ENCODE measurements around the gene GREB1.

Gene GREB1

GRCh38 chr2:11524470-11524869, 9.4 kb upstream of the GREB1 start:
- H3K9me3 Mint-ChIP-seq = peaks cover 6% of the 10 kb centered on the region
- peaks cover 19% of the 10 kb centered on the region for H3K27me3 Mint-ChIP-seq
- H3K4me3 Mint-ChIP-seq = no peak overlapping the region
- no peak overlapping the region for H3K27ac Mint-ChIP-seq
- peaks cover 2% of the 10 kb centered on the region for H3K36me3 Mint-ChIP-seq
- no peaks in the 10 kb centered on the region for H3K4me1 Mint-ChIP-seq

GRCh38 chr2:11525762-11526161, 8.1 kb upstream of the GREB1 start:
- Mint-ChIP-seq H3K27me3 (peaks cover 19% of the 10 kb centered on the region), H3K4me1 (no peaks in the 10 kb centered on the region), H3K4me3 (no peak overlapping the region)

GRCh38 chr2:11527001-11527400, 6.8 kb upstream of the GREB1 start:
- peaks cover 2% of the 10 kb centered on the region for H3K36me3 Mint-ChIP-seq
- H3K4me1 Mint-ChIP-seq = no peaks in the 10 kb centered on the region
- H3K27ac Mint-ChIP-seq = no peak overlapping the region
- H3K4me3 Mint-ChIP-seq = no peak overlapping the region
- peaks cover 21% of the 10 kb centered on the region for H3K27me3 Mint-ChIP-seq
- H3K9me3 Mint-ChIP-seq = peaks cover 6% of the 10 kb centered on the region

More at GRCh38 chr2:11525762-11526161, 8.1 kb upstream of the GREB1 start:
- Mint-ChIP-seq H3K36me3 (peaks cover 2% of the 10 kb centered on the region), H3K27ac (no peak overlapping the region), H3K9me3 (peaks cover 6% of the 10 kb centered on the region)

GRCh38 chr2:11528228-11528627, 5.6 kb upstream of the GREB1 start:
- peaks cover 6% of the 10 kb centered on the region for H3K9me3 Mint-ChIP-seq
- no peak overlapping the region for H3K4me3 Mint-ChIP-seq
- H3K4me1 Mint-ChIP-seq = no peaks in the 10 kb centered on the region
- H3K27me3 Mint-ChIP-seq = peaks cover 26% of the 10 kb centered on the region
- H3K27ac Mint-ChIP-seq = no peak overlapping the region
- peaks cover 2% of the 10 kb centered on the region for H3K36me3 Mint-ChIP-seq

GRCh38 chr2:11530864-11531465, 2.9 kb upstream of the GREB1 start:
- H3K27me3 Mint-ChIP-seq = peaks cover 24% of the 10 kb centered on the region
- peaks cover 6% of the 10 kb centered on the region for H3K9me3 Mint-ChIP-seq
- no peak overlapping the region for H3K27ac Mint-ChIP-seq
- H3K4me1 Mint-ChIP-seq = no peaks in the 10 kb centered on the region
- no peak overlapping the region for H3K4me3 Mint-ChIP-seq
- H3K36me3 Mint-ChIP-seq = peaks cover 2% of the 10 kb centered on the region

GRCh38 chr2:11532416-11533055, 1.3 kb upstream of the GREB1 start:
- Mint-ChIP-seq H3K4me1 (no peaks in the 10 kb centered on the region), H3K4me3 (no peak overlapping the region), H3K27me3 (peaks cover 18% of the 10 kb centered on the region), H3K36me3 (no peaks in the 10 kb centered on the region), H3K9me3 (no peaks in the 10 kb centered on the region), H3K27ac (no peak overlapping the region)

GRCh38 chr2:11534071-11534745, 363 bp downstream of the GREB1 start:
- Mint-ChIP-seq H3K9me3 (no peaks in the 10 kb centered on the region), H3K27ac (no peak overlapping the region), H3K4me3 (no peak overlapping the region), H3K4me1 (no peaks in the 10 kb centered on the region), H3K27me3 (peaks cover 10% of the 10 kb centered on the region), H3K36me3 (no peaks in the 10 kb centered on the region)

GRCh38 chr2:11534746-11535484, 1.1 kb downstream of the GREB1 start:
- H3K27ac Mint-ChIP-seq = no peak overlapping the region
- no peaks in the 10 kb centered on the region for H3K9me3 Mint-ChIP-seq
- no peak overlapping the region for H3K4me3 Mint-ChIP-seq
- H3K27me3 Mint-ChIP-seq = peaks cover 10% of the 10 kb centered on the region
- H3K36me3 Mint-ChIP-seq = no peaks in the 10 kb centered on the region
- H3K4me1 Mint-ChIP-seq = no peaks in the 10 kb centered on the region

GRCh38 chr2:11535899-11536344, 2.1 kb downstream of the GREB1 start:
- Mint-ChIP-seq H3K9me3 (no peaks in the 10 kb centered on the region), H3K36me3 (no peaks in the 10 kb centered on the region), H3K27me3 (peaks cover 16% of the 10 kb centered on the region), H3K4me1 (no peaks in the 10 kb centered on the region), H3K27ac (no peak overlapping the region), H3K4me3 (no peak overlapping the region)

- H3K4me3 Mint-ChIP-seq = no peak overlapping the region
- no peaks in the 10 kb centered on the region for H3K9me3 Mint-ChIP-seq
- H3K27me3 Mint-ChIP-seq = peaks cover 15% of the 10 kb centered on the region
- no peaks in the 10 kb centered on the region for H3K36me3 Mint-ChIP-seq
- no peaks in the 10 kb centered on the region for H3K4me1 Mint-ChIP-seq
- no peak overlapping the region for H3K27ac Mint-ChIP-seq
These were observed 4.1 kb downstream of the GREB1 start for GRCh38 chr2:11537951-11538350.

GRCh38 chr2:11539317-11540147, 5.7 kb downstream of the GREB1 start:
- Mint-ChIP-seq H3K27me3 (peaks cover 14% of the 10 kb centered on the region), H3K36me3 (no peaks in the 10 kb centered on the region), H3K27ac (no peak overlapping the region), H3K9me3 (no peaks in the 10 kb centered on the region), H3K4me1 (no peaks in the 10 kb centered on the region), H3K4me3 (no peak overlapping the region)

GRCh38 chr2:11540148-11540995, 6.5 kb downstream of the GREB1 start:
- peaks cover 14% of the 10 kb centered on the region for H3K27me3 Mint-ChIP-seq
- no peaks in the 10 kb centered on the region for H3K36me3 Mint-ChIP-seq
- H3K27ac Mint-ChIP-seq = no peak overlapping the region
- no peaks in the 10 kb centered on the region for H3K9me3 Mint-ChIP-seq
- H3K4me1 Mint-ChIP-seq = no peaks in the 10 kb centered on the region
- H3K4me3 Mint-ChIP-seq = no peak overlapping the region

GRCh38 chr2:11540996-11541692, 7.3 kb downstream of the GREB1 start:
- no peak overlapping the region for H3K4me3 Mint-ChIP-seq
- peaks cover 15% of the 10 kb centered on the region for H3K27me3 Mint-ChIP-seq
- H3K4me1 Mint-ChIP-seq = no peaks in the 10 kb centered on the region
- H3K9me3 Mint-ChIP-seq = no peaks in the 10 kb centered on the region
- H3K27ac Mint-ChIP-seq = no peak overlapping the region
- no peaks in the 10 kb centered on the region for H3K36me3 Mint-ChIP-seq

- Mint-ChIP-seq H3K27me3 (peaks cover 16% of the 10 kb centered on the region), H3K4me3 (no peak overlapping the region), H3K9me3 (no peaks in the 10 kb centered on the region), H3K27ac (no peak overlapping the region), H3K4me1 (no peaks in the 10 kb centered on the region), H3K36me3 (no peaks in the 10 kb centered on the region)
These were observed 7.9 kb downstream of the GREB1 start for GRCh38 chr2:11541693-11542274.
